ENCODE results near the gene FADD.
"Not testable (repeated sequence)": the region's sequence is repeated elsewhere in the genome, so short reads cannot be mapped to it uniquely, and the experiment has no call there.

Gene FADD

DNA sequence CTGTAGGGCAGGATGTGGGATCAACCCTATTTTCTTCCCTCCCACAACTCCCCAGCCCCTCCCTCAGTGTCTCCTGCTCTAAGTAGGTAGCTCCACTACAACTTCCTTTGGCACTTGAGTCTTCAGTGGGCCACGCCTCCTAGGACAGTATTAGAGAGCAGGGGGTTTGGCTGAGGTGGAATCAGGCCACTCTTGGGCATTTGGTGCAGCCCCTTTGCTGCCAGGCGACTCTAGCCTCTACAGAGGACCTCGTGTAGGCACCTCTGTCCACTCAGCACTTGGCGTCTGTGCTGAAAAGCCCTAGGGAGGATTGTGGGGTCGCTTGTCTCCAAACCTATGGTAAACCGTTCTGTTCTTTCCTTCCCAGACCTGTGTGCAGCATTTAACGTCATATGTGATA, 2.7 kb downstream of the FADD start:
- no peak for DNase-seq

DNA sequence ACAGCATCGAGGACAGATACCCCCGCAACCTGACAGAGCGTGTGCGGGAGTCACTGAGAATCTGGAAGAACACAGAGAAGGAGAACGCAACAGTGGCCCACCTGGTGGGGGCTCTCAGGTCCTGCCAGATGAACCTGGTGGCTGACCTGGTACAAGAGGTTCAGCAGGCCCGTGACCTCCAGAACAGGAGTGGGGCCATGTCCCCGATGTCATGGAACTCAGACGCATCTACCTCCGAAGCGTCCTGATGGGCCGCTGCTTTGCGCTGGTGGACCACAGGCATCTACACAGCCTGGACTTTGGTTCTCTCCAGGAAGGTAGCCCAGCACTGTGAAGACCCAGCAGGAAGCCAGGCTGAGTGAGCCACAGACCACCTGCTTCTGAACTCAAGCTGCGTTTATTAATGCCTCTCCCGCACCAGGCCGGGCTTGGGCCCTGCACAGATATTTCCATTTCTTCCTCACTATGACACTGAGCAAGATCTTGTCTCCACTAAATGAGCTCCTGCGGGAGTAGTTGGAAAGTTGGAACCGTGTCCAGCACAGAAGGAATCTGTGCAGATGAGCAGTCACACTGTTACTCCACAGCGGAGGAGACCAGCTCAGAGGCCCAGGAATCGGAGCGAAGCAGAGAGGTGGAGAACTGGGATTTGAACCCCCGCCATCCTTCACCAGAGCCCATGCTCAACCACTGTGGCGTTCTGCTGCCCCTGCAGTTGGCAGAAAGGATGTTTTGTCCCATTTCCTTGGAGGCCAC, 3.3 kb downstream of the FADD start:
- no peak for DNase-seq

- DNase-seq: no peak
Measured at GRCh38 chr11:70206982-70207376, 3.9 kb downstream of the FADD start.

DNA sequence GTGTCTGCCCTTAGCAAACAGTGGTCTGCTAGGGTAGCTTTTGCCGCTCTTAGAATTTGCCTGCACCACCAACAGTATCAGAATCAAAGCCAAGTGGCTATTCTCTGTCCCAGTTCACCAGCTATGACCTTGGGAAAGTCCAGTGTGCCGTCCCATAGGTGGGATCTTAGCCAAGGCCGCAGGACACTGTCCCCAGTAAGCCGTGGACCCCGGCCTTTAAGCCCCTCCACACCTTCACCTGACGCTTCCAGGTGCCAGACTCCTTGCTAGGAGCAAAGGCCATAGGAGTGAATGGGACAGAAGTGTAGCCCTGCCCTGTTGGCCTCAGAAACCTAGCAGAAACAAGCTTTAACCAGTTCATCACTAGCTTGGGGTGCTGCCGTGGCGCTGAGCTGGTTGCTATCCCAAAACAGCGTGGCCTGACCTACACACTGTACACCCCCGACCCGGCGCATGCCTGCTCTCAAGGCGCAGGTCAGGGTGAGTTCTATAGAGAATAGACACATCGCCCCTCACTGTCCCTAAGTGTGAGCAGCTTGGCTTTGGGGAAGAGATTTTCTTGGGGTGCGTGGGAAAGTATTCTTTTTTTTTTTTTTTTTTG, 4.5 kb downstream of the FADD start:
- no peak for DNase-seq

GRCh38 chr11:70209391-70209912, 6.4 kb downstream of the FADD start:
- no peak for DNase-seq

DNA sequence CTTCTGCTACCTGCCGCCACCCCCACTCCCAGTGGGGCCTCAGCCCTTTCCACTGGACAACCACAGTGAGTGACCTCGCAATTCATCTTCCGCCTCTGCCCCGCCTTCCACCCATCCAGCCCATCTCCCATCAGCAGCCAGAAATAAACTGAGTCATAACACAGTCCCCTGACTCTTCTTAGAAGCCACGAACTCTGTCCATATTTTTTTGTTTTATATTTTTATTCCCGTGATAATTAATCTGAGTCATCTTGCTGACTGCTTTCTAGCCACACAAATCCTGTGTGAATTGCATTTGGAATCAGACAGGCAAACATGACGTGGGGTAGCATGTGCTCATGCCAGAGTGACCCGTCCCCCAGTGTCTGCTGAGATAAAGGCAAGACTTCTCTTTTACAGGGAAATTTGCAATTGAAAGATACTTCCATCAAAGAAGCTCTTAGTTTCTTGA, 7.0 kb downstream of the FADD start:
- no peak for DNase-seq

DNA sequence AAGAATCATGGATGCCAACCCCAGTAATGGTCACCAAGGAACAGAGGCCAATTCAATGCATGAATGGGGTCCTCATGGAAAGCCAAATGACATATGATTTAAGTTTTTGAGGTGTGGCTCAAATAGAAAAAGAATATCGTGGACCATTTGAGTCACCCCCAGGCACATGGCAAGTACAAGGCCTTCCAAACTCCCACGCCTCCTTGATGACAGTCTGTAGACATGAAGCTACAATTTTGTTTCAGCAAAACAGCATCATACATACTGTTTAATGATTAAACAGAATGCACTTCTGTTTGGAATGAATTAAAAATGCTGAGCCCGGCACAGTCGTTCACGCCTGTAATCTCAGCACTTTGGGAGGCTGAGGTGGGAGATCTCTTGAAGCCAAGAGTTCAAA, 7.4 kb downstream of the FADD start:
- DNase-seq: no peak

DNA sequence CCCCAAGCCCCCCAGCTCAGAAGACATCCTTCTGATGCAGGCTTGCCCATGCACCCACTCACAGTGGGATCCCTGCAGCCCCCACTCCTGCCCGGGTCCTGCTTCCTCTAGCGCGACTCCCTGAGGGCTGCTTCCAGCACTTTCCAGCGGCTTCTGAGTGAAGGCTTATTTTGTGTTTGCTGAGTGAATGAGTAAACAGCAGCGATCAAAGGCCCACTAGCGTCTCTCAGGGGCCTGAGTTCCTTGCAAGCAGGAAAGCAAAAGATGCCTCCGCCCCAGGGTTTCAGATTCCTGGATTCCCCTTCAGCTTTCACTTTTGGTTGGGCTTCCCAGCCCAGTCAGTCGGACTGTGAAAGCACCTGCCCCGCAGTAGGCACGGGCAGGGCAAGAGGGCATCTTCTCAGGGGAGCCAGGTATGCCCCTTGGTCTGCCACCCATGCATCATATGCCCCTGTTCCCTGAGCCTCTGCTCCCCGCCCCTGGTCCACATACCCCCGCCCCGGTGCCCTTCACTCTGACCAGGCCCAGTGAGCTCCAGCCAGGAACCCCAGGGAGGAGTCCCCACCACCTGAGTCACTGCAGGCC, 9.2 kb downstream of the FADD start:
- DNase-seq: no peak

GRCh38 chr11:70217388-70217787, 14.3 kb downstream of the FADD start:
- DNase-seq: not testable (repeated sequence)

GRCh38 chr11:70218076-70218475, 15.0 kb downstream of the FADD start:
- not testable (repeated sequence) for DNase-seq

GRCh38 chr11:70220136-70220535, 17.0 kb downstream of the FADD start:
- no peak for DNase-seq

DNA sequence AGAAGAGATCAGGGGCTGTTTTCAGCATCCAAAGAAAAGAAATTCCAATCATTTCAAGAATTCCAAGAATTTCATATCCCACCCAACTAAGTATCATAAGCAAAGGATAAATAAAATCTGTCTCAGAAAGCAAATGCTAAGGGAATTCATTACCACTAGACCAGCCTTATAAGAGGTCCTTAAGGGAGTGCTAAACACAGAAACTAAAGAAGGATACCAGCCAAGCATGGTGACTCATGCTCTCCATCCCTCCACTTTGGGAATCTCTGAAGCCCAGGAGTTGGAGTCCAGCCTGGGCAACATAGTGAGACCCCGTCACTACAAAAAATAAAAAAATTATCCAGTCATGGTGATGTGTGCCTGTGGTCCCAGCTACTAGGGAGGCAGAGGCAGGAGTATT, 17.8 kb downstream of the FADD start:
- no peak for DNase-seq

DNA sequence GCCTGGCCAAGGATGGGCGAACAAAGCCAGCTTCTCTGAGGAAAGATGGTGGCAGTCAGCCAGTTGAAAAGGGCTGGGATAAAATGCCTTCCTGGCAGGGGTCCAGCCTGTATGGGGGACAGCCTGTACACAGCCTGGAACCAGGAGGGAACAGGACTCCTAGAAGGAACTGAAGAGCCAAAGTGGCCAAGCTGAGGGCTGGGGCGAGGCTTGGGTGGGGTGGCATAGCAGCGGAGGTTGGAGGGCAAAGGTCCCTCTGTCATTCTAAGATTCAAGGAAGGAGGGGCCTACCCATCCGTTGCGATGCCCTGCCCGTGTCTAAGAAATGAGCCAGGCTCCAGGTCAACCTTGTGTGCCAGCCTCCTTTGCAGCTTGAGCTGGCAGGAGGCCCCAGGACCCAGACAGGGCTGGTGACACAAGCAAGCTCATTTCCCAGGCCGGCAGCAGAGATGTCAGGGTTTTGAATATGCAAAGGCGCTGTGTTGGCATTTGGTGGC, 22.6 kb downstream of the FADD start:
- no peak for DNase-seq

DNA sequence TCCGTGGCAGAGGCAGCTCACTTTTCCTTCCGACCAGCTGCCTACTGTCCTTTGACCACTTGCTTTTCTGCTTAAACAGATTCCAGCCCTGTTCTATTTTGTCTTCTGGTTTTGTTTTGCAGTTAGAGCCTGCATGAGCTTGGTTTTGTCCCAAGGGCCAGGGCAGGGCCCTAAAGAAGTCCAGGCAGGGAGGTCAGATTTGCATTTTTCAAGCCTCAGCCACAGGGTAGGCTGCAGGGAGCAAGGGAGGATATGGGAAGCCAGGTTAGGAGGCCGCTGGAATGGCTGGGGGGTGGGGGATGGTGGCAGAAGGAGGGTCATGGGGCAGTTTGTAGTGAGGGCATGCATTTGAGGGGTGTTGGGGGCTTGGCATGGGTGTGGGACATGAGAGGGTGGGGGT, 23.1 kb downstream of the FADD start:
- no peak for DNase-seq

GRCh38 chr11:70226967-70227366, 23.9 kb downstream of the FADD start:
- DNase-seq: no peak

DNA sequence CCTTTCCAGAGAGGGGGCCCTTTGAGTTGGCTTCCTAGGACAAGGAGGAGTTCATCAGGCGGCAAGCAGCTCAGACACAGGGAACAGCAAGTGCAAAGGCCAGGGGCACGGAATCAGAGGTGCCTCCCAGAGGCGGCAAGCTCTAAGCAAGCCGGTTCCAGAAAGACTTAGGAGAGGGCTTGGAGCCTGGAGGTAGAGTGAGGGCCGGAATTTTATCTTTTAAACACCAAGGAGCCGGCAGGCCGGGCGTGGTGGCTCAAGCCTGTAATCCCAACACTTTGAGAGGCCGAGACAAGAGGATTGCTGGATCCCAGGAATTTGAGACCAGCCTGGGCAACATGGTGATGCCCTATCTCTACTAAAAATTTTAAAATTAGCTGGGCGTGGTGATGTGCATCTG, 26.6 kb downstream of the FADD start:
- DNase-seq: no peak

GRCh38 chr11:70230151-70230839, 27.2 kb downstream of the FADD start:
- DNase-seq: no peak

DNA sequence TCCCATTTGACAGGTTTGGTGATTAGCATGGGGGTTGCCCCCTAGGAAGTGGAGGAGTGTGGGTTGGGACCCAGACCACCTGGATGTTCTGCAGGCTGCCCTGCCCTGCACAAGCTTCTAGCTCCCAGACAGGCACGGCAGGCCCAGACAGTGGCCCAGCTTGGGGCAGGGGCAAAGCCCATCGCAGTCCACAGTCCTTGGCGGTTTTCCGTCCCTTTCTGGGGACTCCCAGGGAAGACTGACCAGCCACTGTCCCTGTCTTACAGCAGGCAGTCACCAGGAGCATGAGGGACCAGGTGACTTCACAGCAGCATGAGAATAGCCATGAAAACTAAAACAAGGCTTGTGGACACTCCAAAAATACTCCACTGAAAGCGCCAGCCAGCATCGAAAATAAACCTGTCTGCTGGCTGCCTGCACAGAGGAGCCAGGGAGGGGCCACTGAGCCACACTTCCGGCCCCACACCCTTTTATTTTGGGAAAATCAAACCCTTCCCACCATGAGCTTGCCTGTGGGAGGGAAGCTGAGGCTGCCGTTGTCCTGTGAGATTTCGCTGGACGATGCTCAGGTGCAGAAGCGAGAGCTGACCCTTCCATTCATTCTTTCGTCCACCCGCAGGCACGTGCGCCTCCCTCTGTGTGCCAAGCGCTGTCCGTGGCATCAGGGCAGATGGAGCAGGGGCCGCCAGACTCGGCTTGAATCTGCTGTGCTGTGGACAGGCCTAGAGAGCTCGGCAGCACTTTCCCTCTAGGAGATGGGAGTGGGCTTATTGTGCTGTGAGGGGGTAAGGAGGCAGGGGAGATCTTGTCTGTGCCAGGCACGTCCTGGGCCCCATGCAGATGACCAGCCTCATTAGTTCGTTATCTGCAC, 28.0 kb downstream of the FADD start:
- DNase-seq: no peak

GRCh38 chr11:70233034-70233433, 29.9 kb downstream of the FADD start:
- no peak for DNase-seq

- no peak for DNase-seq
Measured at GRCh38 chr11:70233511-70233934, 30.4 kb downstream of the FADD start.

- no peak for DNase-seq
Measured at GRCh38 chr11:70233962-70234361, 30.9 kb downstream of the FADD start.

GRCh38 chr11:70240337-70240736, 37.2 kb downstream of the FADD start:
- no peak for DNase-seq
